H1 (cell line): ENCODE results near the gene CACNA2D3.

Experiments
- BRCA1 ChIP-seq: IDR thresholded peaks from 2 replicates; pipeline ENCODE4 v1.6.1; 2012; ENCODE audit warnings: low read depth, low read length, improper control_type of control experiment
- CEBPB ChIP-seq: IDR thresholded peaks from 2 replicates; pipeline ENCODE4 v1.6.1; 2012; ENCODE audit warnings: low read depth, low read length
- CHD2 ChIP-seq: IDR thresholded peaks from 2 replicates; pipeline ENCODE4 v1.6.1; 2012; ENCODE audit warnings: low read length, improper control_type of control experiment
- EZH2 ChIP-seq: fragments of 200-600 bp; sonication (generic); IDR thresholded peaks from 2 replicates; pipeline ENCODE4 v1.7.1; 2012; ENCODE audit warnings: low read depth, mild to moderate bottlenecking, moderate library complexity, low read length, inconsistent platforms; ENCODE audit not compliant: severe bottlenecking
- GTF2F1 ChIP-seq: IDR thresholded peaks from 2 replicates; pipeline ENCODE4 v1.6.1; 2012; ENCODE audit warnings: low read depth, low read length, improper control_type of control experiment, borderline replicate concordance
- JUN ChIP-seq: IDR thresholded peaks from 2 replicates; pipeline ENCODE4 v1.6.1; 2011; ENCODE audit warnings: low read depth, mild to moderate bottlenecking, improper control_type of control experiment, low read length
- KDM1A ChIP-seq: fragments of 200-600, 300-600 bp; sonication (generic); IDR thresholded peaks from 2 replicates; pipeline ENCODE4 v1.7.1; 2016; ENCODE audit warnings: mild to moderate bottlenecking, low read length, borderline replicate concordance
- POLR2A ChIP-seq, 2 experiments: IDR thresholded peaks; 1 replicate in 1 of 2; 2 replicates in 1 of 2; pipeline ENCODE4 v1.6.1; 2011; ENCODE audit warnings: low read depth in 2 of 2, low read length in 2 of 2, mild to moderate bottlenecking in 2 of 2; ENCODE audit errors: control extremely low read depth in 1 of 2
- POLR2AphosphoS5 ChIP-seq: IDR thresholded peaks from 2 replicates; pipeline ENCODE4 v1.6.1; 2011; ENCODE audit warnings: low read depth, low read length
- RAD21 ChIP-seq, 2 experiments: IDR thresholded peaks in 1 of 2; conservative IDR thresholded peaks in 1 of 2; 2 replicates each; pipeline ENCODE4 v1.6.1; 2011; ENCODE audit warnings: low read depth in 2 of 2, low read length in 2 of 2, improper control_type of control experiment in 1 of 2, inconsistent platforms in 1 of 2, mild to moderate bottlenecking in 1 of 2, moderate library complexity in 1 of 2
- SRF ChIP-seq: IDR thresholded peaks from 2 replicates; pipeline ENCODE4 v1.6.1; 2011; ENCODE audit warnings: mild to moderate bottlenecking, low read depth, low read length, moderate library complexity
- TF ChIP-seq, protein P1 (sequence below), 3 experiments: IDR thresholded peaks; 1 replicate in 2 of 3; 2 replicates in 1 of 3; pipeline versions ENCODE4 v1.5.1 to v1.6.1; 2011; ENCODE audit warnings: low read length in 3 of 3, mild to moderate bottlenecking in 3 of 3, inconsistent platforms in 2 of 3, low read depth in 1 of 3, moderate library complexity in 1 of 3; ENCODE audit not compliant: insufficient read depth in 1 of 3; ENCODE audit errors: control extremely low read depth in 1 of 3
- TF ChIP-seq, protein P2 (sequence below): IDR thresholded peaks from 2 replicates; pipeline ENCODE4 v1.6.1; 2011; ENCODE audit warnings: low read length, improper control_type of control experiment

DNA sequence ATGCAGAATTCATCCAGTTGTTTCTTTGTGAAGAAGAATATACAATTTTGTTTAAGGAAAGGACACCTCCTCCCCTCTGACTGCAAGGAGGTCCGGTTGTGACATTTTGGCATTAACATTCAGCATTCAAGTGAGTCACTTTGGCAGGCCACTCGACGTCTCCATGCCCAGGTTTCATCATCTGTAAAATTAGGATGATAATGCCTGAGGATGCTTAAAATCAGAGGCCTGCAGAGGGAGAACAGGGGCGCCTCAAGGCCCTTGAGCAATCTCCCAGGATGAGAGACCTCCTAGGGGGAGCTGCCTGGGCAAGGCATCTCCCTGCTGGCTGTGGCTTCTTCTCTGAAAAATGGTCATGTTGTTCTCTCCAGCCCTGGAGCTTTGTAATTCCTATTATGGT is 236.0 kb downstream of the CACNA2D3 start:
- TF ChIP-seq KDM1A, result no peak
- TF ChIP-seq, protein P1, sequence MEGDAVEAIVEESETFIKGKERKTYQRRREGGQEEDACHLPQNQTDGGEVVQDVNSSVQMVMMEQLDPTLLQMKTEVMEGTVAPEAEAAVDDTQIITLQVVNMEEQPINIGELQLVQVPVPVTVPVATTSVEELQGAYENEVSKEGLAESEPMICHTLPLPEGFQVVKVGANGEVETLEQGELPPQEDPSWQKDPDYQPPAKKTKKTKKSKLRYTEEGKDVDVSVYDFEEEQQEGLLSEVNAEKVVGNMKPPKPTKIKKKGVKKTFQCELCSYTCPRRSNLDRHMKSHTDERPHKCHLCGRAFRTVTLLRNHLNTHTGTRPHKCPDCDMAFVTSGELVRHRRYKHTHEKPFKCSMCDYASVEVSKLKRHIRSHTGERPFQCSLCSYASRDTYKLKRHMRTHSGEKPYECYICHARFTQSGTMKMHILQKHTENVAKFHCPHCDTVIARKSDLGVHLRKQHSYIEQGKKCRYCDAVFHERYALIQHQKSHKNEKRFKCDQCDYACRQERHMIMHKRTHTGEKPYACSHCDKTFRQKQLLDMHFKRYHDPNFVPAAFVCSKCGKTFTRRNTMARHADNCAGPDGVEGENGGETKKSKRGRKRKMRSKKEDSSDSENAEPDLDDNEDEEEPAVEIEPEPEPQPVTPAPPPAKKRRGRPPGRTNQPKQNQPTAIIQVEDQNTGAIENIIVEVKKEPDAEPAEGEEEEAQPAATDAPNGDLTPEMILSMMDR (IDR thresholded peaks at IDR 0.05; ENCODE audit: control extremely low read depth in 1 of 3, insufficient read depth in 1 of 3, low read depth in 1 of 3, low read length in 3 of 3), result no peak
- TF ChIP-seq CEBPB, result peak; percentile 22; the same call in 1 of the 2 replicates
- no peak for TF ChIP-seq BRCA1
- TF ChIP-seq GTF2F1, result no peak
- no peak for TF ChIP-seq POLR2A (IDR thresholded peaks at IDR 0.05; ENCODE audit: control extremely low read depth in 1 of 2, low read depth in 2 of 2, low read length in 2 of 2)
- TF ChIP-seq CHD2, result no peak
- TF ChIP-seq SRF, result no peak
- TF ChIP-seq JUN, result no peak
- no peak for TF ChIP-seq POLR2AphosphoS5
- TF ChIP-seq RAD21 (IDR thresholded peaks at IDR 0.05 in 1 of 2, conservative IDR thresholded peaks at IDR 0.05 in 1 of 2; ENCODE audit: low read depth in 2 of 2, low read length in 2 of 2), result no peak
- TF ChIP-seq, protein P2, sequence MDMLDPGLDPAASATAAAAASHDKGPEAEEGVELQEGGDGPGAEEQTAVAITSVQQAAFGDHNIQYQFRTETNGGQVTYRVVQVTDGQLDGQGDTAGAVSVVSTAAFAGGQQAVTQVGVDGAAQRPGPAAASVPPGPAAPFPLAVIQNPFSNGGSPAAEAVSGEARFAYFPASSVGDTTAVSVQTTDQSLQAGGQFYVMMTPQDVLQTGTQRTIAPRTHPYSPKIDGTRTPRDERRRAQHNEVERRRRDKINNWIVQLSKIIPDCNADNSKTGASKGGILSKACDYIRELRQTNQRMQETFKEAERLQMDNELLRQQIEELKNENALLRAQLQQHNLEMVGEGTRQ, result no peak
- no peak for TF ChIP-seq EZH2
